Limb (tissue), 2 donors: ENCODE measurements around the gene MAN1C1.
A peak's percentile ranks its signal among the peaks of the same experiment; 100 is the strongest.

Source experiments
- DNase-seq, 2 donors: peaks; one replicate each; pipeline ENCODE4 v3.0.0-alpha.2; 2016; ENCODE audit errors: extremely low spot score in 2 of 2

MAN1C1 gene

DNA sequence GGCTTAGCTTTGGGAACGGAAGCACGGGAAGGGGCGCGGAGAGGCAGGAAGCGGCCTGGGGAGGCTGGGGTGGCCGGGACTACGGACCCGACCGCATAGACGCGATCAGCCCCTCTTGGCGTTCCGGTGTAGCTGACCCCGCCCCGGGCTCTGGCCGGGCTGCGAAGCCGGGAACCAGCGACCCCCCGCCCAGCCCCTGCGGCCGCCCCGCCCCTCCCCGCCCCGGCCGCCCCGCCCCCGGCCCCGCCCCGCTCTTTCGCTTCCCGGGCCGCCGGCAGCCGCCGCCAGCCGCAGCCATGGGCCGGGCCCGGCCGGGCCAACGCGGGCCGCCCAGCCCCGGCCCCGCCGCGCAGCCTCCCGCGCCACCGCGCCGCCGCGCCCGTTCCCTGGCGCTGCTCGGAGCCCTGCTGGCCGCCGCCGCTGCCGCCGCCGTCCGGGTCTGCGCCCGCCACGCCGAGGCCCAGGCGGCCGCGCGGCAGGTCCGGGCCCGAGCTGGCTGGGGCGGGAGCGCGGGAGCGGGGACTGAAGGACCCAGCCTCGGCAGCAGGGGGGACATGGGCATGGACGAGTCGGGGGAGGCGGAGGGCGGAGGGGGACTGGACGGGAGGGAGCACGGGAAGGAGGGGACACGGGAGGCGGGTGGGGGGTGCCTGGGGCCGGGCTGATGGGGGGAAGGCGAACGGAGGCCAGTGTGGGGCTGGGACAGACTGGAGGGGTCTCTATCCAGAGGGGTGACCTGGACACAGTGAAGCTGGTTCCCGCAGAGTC, 183.5 kb downstream of the MAN1C1 start, which contains the start of gene SELENON:
TSS of gene SELENON (plus strand) at position 259 of the 768 bp plus-strand sequence. CDS start at position 297, 38 bp downstream.
- peak; percentile 63 to 86 for DNase-seq

DNA sequence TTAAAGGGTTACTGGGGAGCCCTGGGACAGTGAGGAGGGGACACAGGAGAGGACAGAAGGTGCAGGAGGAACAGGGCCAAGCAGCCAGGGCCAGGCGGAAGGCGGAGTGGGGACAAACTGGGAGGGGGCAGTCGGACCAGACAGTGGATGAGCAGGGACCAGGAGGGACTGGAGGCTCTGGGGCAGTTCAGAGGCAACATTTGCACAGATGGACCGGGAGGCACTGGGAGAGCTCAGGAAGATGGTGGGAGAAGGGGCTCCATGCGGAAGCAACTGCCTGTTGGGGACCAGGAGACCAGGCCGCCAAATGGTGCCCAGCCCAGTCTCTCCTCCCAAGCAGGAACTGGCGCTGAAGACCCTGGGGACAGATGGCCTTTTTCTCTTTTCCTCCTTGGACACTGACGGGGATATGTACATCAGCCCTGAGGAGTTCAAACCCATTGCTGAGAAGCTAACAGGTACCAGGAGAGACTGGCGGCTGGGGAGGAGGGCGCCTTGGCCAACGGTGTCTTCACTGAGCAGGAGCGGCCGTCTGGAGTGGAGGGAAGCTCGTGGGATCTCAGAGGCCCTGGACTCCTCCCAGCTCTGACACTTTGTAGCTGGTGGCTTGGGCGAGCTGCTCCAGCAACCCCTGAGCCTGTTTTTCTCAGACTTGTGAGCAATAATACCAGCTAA, 184.2 kb downstream of the MAN1C1 start:
- no peak for DNase-seq

DNA sequence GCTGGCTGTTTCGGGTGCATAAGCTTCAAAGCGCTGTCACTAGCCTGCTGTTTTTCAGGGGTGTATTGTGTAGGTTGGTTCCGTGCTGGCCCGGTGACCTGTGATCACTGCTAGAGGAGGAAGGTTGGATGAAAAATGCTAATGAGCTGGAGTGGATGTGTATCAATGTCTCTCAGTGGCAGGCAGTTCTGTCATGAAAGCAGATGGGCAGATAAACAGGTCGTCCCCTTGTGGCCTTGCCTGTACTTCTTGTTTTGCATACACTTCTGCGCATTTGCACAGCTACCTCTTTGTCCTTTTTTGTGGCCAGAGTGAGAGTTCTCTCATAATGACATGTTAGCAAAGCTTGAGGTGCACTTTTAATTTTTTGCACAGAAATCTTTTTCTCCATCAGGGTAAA, 186.3 kb downstream of the MAN1C1 start:
- no peak for DNase-seq

GRCh38 chr1:25803368-25803767, 186.8 kb downstream of the MAN1C1 start:
- no peak for DNase-seq

DNA sequence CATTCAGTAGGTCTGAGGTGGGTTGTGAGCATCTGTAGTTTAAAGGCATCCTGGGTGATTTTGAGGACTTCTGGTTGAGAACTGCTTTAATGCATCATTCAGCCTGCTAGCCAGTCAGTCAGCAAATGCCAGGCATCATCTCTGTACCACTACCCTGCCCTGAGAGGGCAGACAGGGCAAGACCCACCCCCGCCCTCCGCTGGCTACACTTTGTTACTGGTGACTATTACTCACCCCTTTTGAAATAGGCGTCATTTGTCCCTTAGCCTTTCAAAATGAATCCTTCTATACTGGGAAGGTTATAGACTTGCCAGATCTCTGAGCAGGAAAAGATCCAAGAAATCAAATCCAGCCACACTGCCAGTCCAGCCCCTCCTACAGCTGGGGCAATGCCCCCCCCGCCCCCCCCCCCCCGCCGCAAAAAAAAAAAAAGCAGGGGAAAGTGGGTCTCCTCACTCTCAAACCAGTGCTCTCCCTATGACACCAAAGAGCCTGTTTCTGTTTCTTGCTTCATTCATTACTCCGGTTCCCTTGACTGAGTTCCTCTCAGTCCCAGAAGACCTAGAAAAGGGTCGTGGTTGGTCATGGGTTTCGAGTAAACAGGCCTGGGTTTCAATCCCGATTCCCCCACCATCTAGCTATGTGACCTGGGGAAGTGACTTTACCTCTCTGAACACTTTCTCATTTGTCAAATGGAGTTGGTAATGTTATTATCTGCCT, 187.8 kb downstream of the MAN1C1 start:
- DNase-seq = no peak

DNA sequence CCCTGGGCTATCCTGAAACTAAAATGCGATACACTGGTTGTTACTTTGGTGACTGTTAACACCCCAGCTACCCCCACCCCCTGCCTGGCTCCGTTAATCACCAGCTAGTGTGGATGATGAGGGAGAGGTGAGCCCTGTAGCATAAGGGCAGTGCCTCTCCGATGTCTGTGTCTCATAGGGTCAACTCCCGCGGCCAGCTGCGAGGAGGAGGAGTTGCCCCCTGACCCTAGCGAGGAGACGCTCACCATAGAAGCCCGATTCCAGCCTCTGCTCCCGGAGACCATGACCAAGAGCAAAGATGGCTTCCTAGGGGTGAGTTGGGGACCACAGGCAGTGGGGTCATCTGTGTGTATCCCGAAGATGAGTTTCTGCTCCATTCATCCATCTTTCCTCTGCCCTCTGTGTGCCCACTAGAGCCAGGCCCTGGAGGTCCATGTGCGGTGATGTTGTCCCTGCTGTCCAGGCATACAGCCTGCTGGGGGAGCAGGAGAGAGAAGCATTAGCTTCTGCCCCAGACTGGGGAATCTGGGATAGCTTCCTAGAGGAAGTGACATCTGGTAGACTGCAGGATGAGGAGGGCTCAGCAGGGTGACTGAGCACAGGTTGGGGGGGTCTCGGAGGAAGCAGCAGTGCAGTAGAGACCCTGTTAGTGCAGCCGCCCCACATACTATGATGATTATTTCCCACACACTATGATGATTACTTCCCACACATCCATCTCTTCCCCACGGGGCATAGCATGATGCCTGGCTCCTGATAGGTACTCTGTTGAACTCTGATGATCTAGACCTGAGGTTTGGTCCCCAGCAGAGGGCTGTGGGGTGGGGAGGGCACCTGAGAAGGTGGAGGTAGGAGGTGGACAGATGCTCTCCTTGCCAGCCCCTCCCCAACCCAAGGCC, 188.6 kb downstream of the MAN1C1 start:
- no peak for DNase-seq

- DNase-seq = no peak
Observed at GRCh38 chr1:25805863-25806225, 189.3 kb downstream of the MAN1C1 start.

DNA sequence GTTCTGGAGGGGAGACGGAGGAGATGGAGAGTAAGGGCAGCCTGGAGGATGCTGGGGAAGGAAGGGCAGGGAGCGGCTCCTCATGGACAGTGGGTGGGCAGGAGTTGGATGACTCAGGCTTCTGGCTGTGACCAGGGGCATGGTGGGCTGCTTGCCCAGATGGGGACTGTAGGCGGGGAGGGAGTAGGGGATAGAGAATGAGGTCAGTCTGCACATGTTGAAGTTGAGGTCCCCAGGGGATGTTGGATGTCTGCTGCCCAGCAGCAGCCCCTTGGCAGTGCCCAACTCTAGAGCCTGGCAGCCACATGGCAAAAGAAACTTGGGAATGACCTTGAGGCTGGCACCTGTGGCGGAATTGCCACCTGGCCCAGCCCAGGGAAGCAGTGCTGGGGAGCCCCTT, 189.8 kb downstream of the MAN1C1 start:
- no peak for DNase-seq

GRCh38 chr1:25807480-25808390, 191.1 kb downstream of the MAN1C1 start:
- DNase-seq = no peak

- DNase-seq = no peak
Observed at GRCh38 chr1:25808481-25809244, 192.1 kb downstream of the MAN1C1 start.

DNA sequence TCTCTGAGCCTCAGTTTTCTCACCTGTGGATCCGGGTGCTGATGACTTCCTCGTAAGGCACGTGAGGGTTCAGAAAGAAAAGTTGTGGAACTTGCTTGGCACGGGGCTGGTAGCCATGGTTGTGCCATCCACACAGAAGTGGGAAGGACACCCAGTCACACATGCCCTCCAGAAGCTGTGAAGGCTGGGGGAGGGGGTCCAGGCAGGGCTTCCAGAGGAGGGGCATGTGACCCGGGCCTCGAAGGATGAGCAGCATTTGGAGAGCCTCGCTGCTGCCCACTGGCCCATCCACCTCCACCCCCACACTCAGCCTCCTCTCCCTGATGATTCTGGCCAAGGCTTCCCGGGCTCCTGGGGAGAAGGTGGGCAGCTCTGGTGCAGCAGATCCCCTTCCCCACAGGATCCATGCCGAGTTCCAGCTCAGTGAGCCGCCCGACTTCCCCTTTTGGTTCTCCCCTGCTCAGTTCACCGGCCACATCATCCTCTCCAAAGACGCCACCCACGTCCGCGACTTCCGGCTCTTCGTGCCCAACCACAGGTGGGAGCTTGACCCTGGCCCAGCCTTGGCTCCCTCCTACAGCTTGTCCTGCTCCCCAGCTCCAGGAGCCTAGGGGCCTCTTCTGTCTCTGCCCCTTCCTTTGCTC, 192.8 kb downstream of the MAN1C1 start:
- no peak for DNase-seq

GRCh38 chr1:25809929-25810328, 193.3 kb downstream of the MAN1C1 start:
- DNase-seq = no peak

DNA sequence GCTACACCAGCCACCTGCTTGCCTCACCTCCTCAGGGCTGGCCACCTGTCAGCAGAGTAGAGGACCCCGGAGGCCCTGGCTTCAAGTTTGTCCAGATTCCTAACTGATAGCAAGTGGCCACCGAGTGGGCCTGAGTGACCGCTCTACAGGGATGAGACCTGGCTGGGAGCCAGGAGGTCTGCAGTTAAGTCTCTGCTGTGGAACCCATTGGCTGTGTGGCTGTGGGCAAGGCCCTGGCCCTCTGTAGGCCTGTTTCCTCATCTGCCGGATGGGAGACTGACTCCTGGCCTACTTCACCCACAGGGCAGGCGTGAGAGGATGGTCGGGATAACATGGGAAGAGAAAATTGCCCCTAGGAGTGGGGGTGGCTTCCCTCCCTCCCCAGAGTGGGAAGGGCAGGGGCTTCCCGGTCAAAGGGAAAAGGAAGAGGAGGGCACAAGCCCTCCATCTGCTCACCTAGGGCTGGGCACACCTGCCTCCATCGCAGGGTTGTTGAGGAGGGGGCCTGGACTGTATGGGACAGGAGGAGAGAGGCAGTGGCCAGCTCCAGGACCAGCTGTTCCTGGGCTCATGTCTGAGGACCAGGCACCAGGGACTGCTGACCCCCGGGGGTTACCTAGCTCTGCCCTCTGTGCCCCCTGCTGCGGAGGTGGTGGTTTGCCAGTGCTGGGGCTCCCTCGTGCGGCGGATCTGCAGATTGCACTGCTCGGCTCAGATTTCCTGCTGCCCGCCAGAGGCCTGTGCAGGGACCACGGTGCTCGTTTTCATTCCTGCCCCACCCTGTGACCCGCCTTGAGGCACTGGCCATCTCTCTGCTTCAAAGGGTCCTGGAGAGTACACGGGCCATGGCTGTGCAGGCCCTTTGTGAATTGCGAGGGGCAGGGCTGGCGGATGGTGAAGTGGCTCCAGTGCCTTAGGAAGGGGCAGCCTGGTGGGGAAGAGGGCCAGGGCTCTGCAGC, 194.0 kb downstream of the MAN1C1 start:
- DNase-seq = peak; percentile 36 to 87

GRCh38 chr1:25811384-25812082, 194.9 kb downstream of the MAN1C1 start:
- no peak for DNase-seq

- no peak for DNase-seq
Observed at GRCh38 chr1:25813071-25813733, 196.6 kb downstream of the MAN1C1 start.

DNA sequence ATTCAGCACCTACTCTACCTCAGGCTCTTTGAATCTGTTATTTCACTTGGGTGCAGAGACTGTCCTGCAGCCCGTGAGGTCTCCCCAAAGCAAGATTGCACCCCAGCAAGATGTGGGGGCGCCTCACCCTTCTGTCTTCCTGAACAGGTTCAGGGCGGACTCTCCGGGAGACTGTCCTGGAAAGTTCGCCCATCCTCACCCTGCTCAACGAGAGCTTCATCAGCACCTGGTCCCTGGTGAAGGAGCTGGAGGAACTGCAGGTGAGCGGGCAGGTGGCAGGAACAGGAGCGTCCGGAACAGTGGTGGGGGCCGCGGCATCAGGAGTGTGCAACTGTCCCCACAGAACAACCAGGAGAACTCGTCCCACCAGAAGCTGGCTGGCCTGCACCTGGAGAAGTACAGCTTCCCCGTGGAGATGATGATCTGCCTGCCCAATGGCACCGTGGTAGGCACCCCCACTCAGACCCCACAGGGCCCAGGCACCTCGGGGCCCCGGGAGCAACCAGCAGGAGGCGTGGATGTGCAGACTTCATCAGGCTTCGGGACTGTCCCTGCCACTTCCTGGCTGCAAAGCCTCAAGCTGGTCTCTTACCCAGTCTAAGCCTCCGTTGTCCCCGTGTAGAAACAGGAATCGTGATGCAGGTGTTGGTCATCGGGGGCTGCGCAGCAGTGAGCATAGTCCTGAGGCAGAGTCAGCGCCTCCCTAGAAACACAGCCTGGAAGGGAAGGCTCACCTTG, 197.3 kb downstream of the MAN1C1 start:
- no peak for DNase-seq
